ENCODE measurements around the gene CIC. TPM values are rescaled to one million over a fixed set of nuclear protein-coding genes. Genes with fewer than 3 reads are reported as not detected.
A peak's percentile ranks its signal among the peaks of the same experiment; 100 is the strongest.

The CIC gene
- total and polyA plus RNA-seq, 10 of the 15 experiments (the other 5 are each of a cell fraction or from before 2014, with no cell fraction given), result 0.18 to 50.6 (median 7.1) TPM

DNA sequence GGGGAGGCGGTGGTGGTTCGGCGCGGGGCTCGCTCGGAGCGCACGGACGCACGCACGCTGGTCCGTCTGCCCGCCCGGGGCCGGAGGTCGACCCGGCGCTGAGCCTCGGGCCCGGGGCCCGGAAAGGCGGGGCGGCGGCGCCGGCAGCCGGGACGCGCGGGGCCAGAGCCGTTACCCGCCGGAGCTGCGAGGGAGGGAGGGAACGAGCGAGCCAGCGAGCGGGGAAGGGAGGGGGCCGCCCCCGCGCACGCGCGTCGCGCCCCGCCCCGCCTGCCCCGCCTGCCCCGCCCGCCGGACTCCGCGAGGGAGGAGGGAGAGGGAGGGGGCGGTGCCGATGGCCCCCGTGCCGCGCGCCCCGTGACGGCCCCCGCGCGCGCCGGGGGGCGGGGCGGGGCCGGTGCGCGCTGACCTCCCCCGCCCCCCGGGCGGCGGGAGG is 15.0 kb downstream of the CIC start (continued):
- TF ChIP-seq SMARCA5 (IDR thresholded peaks at IDR 0.05) (peak; percentile 83), SMAD1 (IDR thresholded peaks at IDR 0.05; ENCODE audit: low read depth, partially characterized antibody) (no peak), RB1 (IDR thresholded peaks at IDR 0.05; ENCODE audit: borderline replicate concordance) (peak; percentile 32; the same call in 1 of the 2 replicates), ZBED1 (IDR thresholded peaks at IDR 0.05; ENCODE audit: borderline replicate concordance) (no peak), CREB1 (IDR thresholded peaks at IDR 0.05; ENCODE audit: low read depth) (0 out of 2 replicates have a peak, but pooled peaks have one; percentile 36), EGR1 (IDR thresholded peaks at IDR 0.05; ENCODE audit: borderline replicate concordance in 1 of 2, low read depth in 2 of 2, low read length in 2 of 2) (peak in 1 of 2 experiments; percentile 84; a peak in 1 of 3 replicates), NR2C2 (IDR thresholded peaks at IDR 0.05; ENCODE audit: borderline replicate concordance, control insufficient read depth, insufficient read length, low read depth) (no peak), FOS (IDR thresholded peaks at IDR 0.05; ENCODE audit: borderline replicate concordance, extremely low read depth, insufficient read length) (no peak), NR2C1 (IDR thresholded peaks at IDR 0.05) (no peak), SMC3 (IDR thresholded peaks at IDR 0.05; ENCODE audit: borderline replicate concordance, low read length) (no peak), NRF1 (conservative IDR thresholded peaks at IDR 0.05; ENCODE audit: low read depth, low read length) (peak; percentile 36; the same call in 1 of the 2 replicates), TARDBP (IDR thresholded peaks at IDR 0.05; ENCODE audit: borderline replicate concordance) (no peak)

DNA sequence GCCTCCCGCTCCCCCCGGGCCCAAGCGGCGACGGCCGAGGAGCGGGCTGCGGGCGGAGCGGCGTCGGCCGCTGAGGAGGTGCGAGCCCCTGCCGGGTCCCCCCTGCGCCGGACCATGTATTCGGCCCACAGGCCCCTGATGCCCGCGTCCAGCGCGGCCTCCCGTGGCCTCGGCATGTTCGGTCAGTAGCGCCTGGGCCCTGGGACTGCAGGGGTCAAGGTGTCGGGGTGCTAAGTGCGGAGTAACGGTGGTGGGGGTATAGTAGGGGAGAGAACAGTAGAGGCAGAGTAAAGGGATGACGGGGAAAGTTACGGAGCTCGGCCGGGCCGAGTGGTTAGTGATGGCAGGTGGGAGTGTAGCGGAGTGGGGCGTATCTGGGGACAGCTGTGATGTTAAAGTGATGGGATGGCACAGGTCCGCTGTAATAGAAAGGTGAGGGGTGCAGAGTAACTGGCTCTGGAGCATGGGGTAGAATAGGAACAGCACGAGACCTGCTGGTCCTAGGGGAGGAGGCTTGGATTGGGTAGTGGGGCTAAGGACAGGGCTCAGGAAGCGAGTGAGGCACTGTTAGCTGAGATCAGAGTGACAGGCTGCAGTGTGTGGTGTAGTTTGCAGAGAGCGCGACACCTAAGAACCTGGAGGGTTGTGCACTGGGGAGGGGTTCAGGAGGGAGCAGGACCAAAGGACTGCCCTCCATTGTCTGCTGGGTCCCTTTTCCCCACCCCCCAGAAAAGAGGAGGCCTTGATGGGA is 15.7 kb downstream of the CIC start:
- ChIA-PET CTCF (interaction anchor here (0.8 to 1.6 kb wide), 4 partner anchors 11 to 152 kb away, joined by 3 to 7 read pairs (median 4); partner anchors contain the start of gene POU2F2), RAD21 (ENCODE audit: unreplicated experiment) (interaction anchor here (1.0 to 1.4 kb wide), 2 partner anchors 42 to 155 kb away, joined by 3 to 5 read pairs; no protein-coding TSS in a partner anchor), SMC1A (ENCODE audit: uncharacterized antibody, unreplicated experiment) (interaction anchor here (1.0 to 1.4 kb wide), 3 partner anchors 41 to 171 kb away, joined by 3 to 4 read pairs (median 3); partner anchors contain the start of gene POU2F2), POLR2A (interaction anchor here (0.6 to 1.6 kb wide), 5 partner anchors 12 to 1021 kb away, joined by 3 to 6 read pairs (median 4); partner anchors contain the start of gene HNRNPUL1)
- H3K79me2 ChIP-seq (ENCODE audit: control insufficient read depth, insufficient read depth, low read length), result peaks cover 30% of the 10 kb centered on the region
- WGBS (ENCODE audit: insufficient coverage, insufficient replicate concordance, low lambda C conversion rate, missing lambda C conversion rate), result under 1% methylated on average over 41 of the region's 41 CpGs
- no peaks in the 10 kb centered on the region; the same call in 1 of the 2 replicates for H4K20me1 ChIP-seq (ENCODE audit: control insufficient read depth, insufficient read depth)
- no peaks in the 10 kb centered on the region for H3K9me3 ChIP-seq (replicated peaks; ENCODE audit: control insufficient read depth, insufficient read depth, low read length)
- no peak for DNase-seq (ENCODE audit: low read depth, low spot score)
- no peak overlapping the region for H2AFZ ChIP-seq (ENCODE audit: control insufficient read depth, low read depth, low read length)
- no peak for ATAC-seq
- no peaks in the 10 kb centered on the region for H3K27me3 ChIP-seq (replicated peaks in 1 of 2; ENCODE audit: control insufficient read depth in 2 of 2, insufficient read depth in 2 of 2, low read length in 1 of 2)
- peaks cover 38% of the 10 kb centered on the region for H3K4me1 ChIP-seq (ENCODE audit: control insufficient read depth, insufficient read depth, low read length)
- H3K36me3 ChIP-seq (ENCODE audit: control insufficient read depth in 2 of 2, insufficient read depth in 2 of 2, low read length in 1 of 2), result peaks cover 12 to 14% of the 10 kb centered on the region in 2 experiments
- H3K9ac ChIP-seq (ENCODE audit: control insufficient read depth, insufficient read depth, low read length), result peak overlapping the region; percentile 66
- in situ Hi-C loops (cut with MboI), result no loop called here
- peak overlapping the region; percentile 96 for H3K4me2 ChIP-seq (ENCODE audit: control insufficient read depth, insufficient read depth)
- TSS peak; percentile 43 for BruUV-seq (replicated peaks)
- H3K27ac ChIP-seq (ENCODE audit: control insufficient read depth, insufficient read depth), result peak overlapping the region; percentile 71
- intact Hi-C loops (cut with micrococcal nuclease; ENCODE audit: unreplicated experiment), result loop anchor here (5.0 kb wide), 3 partner anchors 87 to 177 kb away; partner anchors contain the start of gene POU2F2
- peak overlapping the region; percentile 96 for H3K4me3 ChIP-seq
- peak; percentile 7 for FAIRE-seq
- TF ChIP-seq RB1 (IDR thresholded peaks at IDR 0.05; ENCODE audit: borderline replicate concordance), result no peak
- no peak for TF ChIP-seq E2F8 (IDR thresholded peaks at IDR 0.05; ENCODE audit: low read depth, partially characterized antibody)
- TF ChIP-seq TCF12 (IDR thresholded peaks at IDR 0.05; ENCODE audit: low read depth, low read length), result no peak
- TF ChIP-seq ATF3 (IDR thresholded peaks at IDR 0.05; ENCODE audit: borderline replicate concordance, extremely low read depth, low read depth, low read length), result no peak
- TF ChIP-seq, protein P1, sequence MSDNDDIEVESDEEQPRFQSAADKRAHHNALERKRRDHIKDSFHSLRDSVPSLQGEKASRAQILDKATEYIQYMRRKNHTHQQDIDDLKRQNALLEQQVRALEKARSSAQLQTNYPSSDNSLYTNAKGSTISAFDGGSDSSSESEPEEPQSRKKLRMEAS (IDR thresholded peaks at IDR 0.05; ENCODE audit: low read depth, low read length), result no peak
- TF ChIP-seq CEBPB (IDR thresholded peaks at IDR 0.05; ENCODE audit: borderline replicate concordance in 1 of 2, low read depth in 2 of 2, low read length in 2 of 2), result no peak
- TF ChIP-seq RBBP5 (conservative IDR thresholded peaks at IDR 0.05), result no peak

Data from GM12878 (cell line).